ENCODE data around the gene IQSEC1. TPM values are rescaled to one million over a fixed set of nuclear protein-coding genes. Genes with fewer than 3 reads are reported as not detected.

Gene IQSEC1
- total and polyA plus RNA-seq, 2 of the 8 experiments (the other 6 are each of a cell fraction or from before 2014, with no cell fraction given): 6.8 to 28.8 TPM

DNA sequence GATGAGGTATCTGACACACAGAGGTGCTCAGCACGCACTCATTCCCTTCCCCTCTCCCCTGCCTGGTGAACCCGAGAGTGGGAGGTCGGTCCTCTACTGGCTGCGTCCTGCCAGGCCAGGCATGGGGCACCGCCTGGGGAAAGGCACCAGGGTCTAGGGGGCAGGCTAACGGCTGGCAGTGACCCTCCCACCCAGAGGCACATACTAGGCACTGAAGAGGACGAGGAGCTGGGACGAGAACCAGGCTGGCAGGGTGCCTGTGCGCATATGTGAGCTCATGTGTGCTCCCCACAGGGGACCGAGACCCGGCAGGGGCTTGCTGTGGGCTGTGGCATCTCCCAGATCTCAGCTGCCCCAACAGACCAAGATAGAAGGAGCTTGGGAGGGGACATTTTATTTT is 86.7 kb downstream of the IQSEC1 start:
- H3K79me1 ChIP-seq (ENCODE audit: low read depth, low read length): peaks cover 2% of the 10 kb centered on the region; the same call in 1 of the 2 replicates
- H3K14ac ChIP-seq (ENCODE audit: insufficient read length): no peak overlapping the region
- FAIRE-seq (no peak), DNase-seq (ENCODE audit: low read depth in 1 of 2, low spot score in 2 of 2) (no peak)
- H3K18ac ChIP-seq (ENCODE audit: extremely low read depth, low read length): no peak overlapping the region
- H3K9me3 ChIP-seq (ENCODE audit: insufficient read depth in 2 of 2, low read depth in 1 of 2, low read length in 1 of 2): peaks cover 0 to 5% of the 10 kb centered on the region in 2 experiments; a peak in 2 of 4 replicates
- H2AK5ac ChIP-seq (ENCODE audit: low read depth, low read length): 0 out of 2 replicates have a peak overlapping the region, but pooled peaks have one; percentile 2
- TF ChIP-seq TAF1 (IDR thresholded peaks at IDR 0.05; ENCODE audit: low read depth, low read length) (no peak), CBX8 (IDR thresholded peaks at IDR 0.05; ENCODE audit: borderline replicate concordance, low read depth, low read length) (no peak), BRCA1 (IDR thresholded peaks at IDR 0.05; ENCODE audit: low read depth, low read length) (no peak), CBX5 (IDR thresholded peaks at IDR 0.05; ENCODE audit: low read depth, low read length) (no peak), NRF1 (IDR thresholded peaks at IDR 0.05; ENCODE audit: low read depth, low read length) (no peak), RFX5 (IDR thresholded peaks at IDR 0.05; ENCODE audit: borderline replicate concordance, low read depth, low read length) (no peak), CTBP2 (IDR thresholded peaks at IDR 0.05; ENCODE audit: borderline replicate concordance, insufficient read depth, insufficient read length, low read length) (no peak), CHD2 (IDR thresholded peaks at IDR 0.05; ENCODE audit: low read length) (no peak), ZNF274 (IDR thresholded peaks at IDR 0.05; ENCODE audit: borderline replicate concordance, extremely low read depth, low read length) (no peak), CREB1 (IDR thresholded peaks at IDR 0.05) (no peak)
- TF ChIP-seq, protein P1, sequence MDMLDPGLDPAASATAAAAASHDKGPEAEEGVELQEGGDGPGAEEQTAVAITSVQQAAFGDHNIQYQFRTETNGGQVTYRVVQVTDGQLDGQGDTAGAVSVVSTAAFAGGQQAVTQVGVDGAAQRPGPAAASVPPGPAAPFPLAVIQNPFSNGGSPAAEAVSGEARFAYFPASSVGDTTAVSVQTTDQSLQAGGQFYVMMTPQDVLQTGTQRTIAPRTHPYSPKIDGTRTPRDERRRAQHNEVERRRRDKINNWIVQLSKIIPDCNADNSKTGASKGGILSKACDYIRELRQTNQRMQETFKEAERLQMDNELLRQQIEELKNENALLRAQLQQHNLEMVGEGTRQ (IDR thresholded peaks at IDR 0.05; ENCODE audit: low read length): no peak
- no peak overlapping the region for H3K4me2 ChIP-seq (ENCODE audit: insufficient read depth in 1 of 2, low read depth in 2 of 2, low read length in 2 of 2)
- peak overlapping the region; percentile 88; the same call in 1 of the 2 replicates for H2BK15ac ChIP-seq (ENCODE audit: low read length)
- no peaks in the 10 kb centered on the region for H3K27me3 ChIP-seq (replicated peaks in 1 of 4; ENCODE audit: control insufficient read depth in 3 of 4, extremely low read depth in 1 of 4, insufficient read depth in 3 of 4, low read length in 3 of 4)
- no peak overlapping the region; the same call in 1 of the 2 replicates for H2BK5ac ChIP-seq (ENCODE audit: low read depth, low read length)
- no peak overlapping the region for H3K27ac ChIP-seq (ENCODE audit: low read depth, low read length)
- H4K91ac ChIP-seq (replicated peaks; ENCODE audit: insufficient read length, low read length): no peak overlapping the region
- no peaks in the 10 kb centered on the region for H3K79me2 ChIP-seq (ENCODE audit: control insufficient read depth in 1 of 2, insufficient read depth in 2 of 2, low read length in 2 of 2)
- H3K4me3 ChIP-seq (ENCODE audit: extremely low read depth in 1 of 4, insufficient read depth in 2 of 4, low read depth in 3 of 4, low read length in 4 of 4): no peak overlapping the region
- no peak overlapping the region for H2AFZ ChIP-seq (ENCODE audit: low read length)
- H3K36me3 ChIP-seq (ENCODE audit: control insufficient read depth in 2 of 4, insufficient read depth in 4 of 4, low read length in 3 of 4): no peaks in the 10 kb centered on the region
- 86% methylated on average over 10 of the region's 11 CpGs; no CpG with 5 or more reads in 1 of the 2 experiments for WGBS, 2 experiments (ENCODE audit: extremely low coverage in 1 of 2, insufficient coverage in 1 of 2, insufficient read length in 1 of 2, insufficient replicate concordance in 2 of 2, low coverage in 1 of 2, low lambda C conversion rate in 2 of 2, missing lambda C conversion rate in 1 of 2)
- H4K20me1 ChIP-seq (replicated peaks in 1 of 2; ENCODE audit: control insufficient read depth in 1 of 2, insufficient read depth in 2 of 2, low read length in 2 of 2): peaks cover 4 to 6% of the 10 kb centered on the region in 2 experiments
- no peak overlapping the region for H4K5ac ChIP-seq (ENCODE audit: insufficient read length, low read depth, low read length)
- no peak overlapping the region for H3K23ac ChIP-seq (ENCODE audit: insufficient read length)
- peak overlapping the region; percentile 50; the same call in 1 of the 2 replicates for H2BK12ac ChIP-seq (ENCODE audit: low read depth, low read length)
- H3K4ac ChIP-seq (replicated peaks; ENCODE audit: insufficient read length, low read depth, low read length): no peak overlapping the region
- H2BK120ac ChIP-seq (replicated peaks; ENCODE audit: low read depth, low read length): no peak overlapping the region
- no peak overlapping the region for H4K8ac ChIP-seq (ENCODE audit: extremely low read depth, insufficient read depth, low read length)
- H2BK20ac ChIP-seq (ENCODE audit: low read length): no peak overlapping the region
- ChIA-PET POLR2A (ENCODE audit: partially characterized antibody) (no interaction called here), CTCF (ENCODE audit: partially characterized antibody) (interaction anchor here (0.8 to 12.1 kb wide), 12 partner anchors 8 to 101 kb away, joined by 3 to 267 read pairs (median 4); no protein-coding TSS in a partner anchor)
- no peaks in the 10 kb centered on the region for H3K23me2 ChIP-seq (ENCODE audit: low read depth, low read length)
- no peak overlapping the region for H3K56ac ChIP-seq (replicated peaks; ENCODE audit: insufficient read length, low read depth, low read length)
- H3K9ac ChIP-seq (replicated peaks in 1 of 4; ENCODE audit: extremely low read depth in 1 of 4, low read depth in 3 of 4, low read length in 3 of 4): no peak overlapping the region
- peaks cover 0 to 16% (median 12%) of the 10 kb centered on the region in 4 experiments; a peak in 6 of 7 replicates for H3K4me1 ChIP-seq (replicated peaks in 1 of 4; ENCODE audit: control insufficient read depth in 3 of 4, insufficient read depth in 4 of 4, low read length in 3 of 4)
